Activated CD8-positive, alpha-beta memory T cell treated with anti-CD3 and anti-CD28 coated beads for 4 hours (primary cell): ENCODE data around the gene PDX1.

Experiments used
- DNase-seq, 2 donors: peaks; one replicate each; pipeline ENCODE4 v3.0.0-alpha.2; 2020; ENCODE audit warnings: low read depth in 2 of 2

The PDX1 gene

DNA sequence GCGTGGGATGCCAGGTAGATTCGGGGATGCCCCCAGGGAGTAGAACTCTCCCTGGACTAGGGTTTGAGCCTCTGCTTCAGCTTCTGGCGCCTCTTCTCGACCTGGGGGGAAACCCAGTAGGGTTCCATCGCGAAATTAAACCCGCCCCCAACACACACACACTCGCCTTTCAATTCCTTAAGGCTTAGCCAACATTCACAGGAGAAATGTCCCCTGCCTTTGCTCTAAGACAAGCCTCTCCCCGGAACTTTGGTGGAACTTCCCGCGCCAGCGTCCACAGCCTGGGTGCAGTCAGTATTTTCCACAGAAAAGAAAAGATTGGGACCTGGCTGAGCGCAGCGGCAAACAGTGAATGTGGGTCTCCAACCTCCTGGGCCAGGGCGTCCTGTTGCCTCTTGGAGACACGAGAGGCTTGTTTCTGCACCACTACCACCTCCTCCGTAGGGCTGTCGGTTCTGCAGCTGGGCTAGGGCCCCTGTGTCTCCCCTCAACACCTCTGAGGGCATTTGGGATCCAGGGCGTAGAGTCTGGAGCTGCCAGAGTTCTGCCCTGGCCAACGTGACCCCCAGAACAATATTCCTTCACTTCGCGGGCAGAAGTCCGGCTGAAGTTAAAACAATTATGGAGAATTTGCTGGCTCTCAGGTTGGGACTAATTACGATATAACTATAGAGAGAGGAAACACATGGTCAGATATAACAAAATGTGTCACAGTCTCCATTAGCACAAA lies 3.2 kb downstream of the PDX1 start:
- DNase-seq, result no peak

GRCh38 chr13:27923794-27924528 lies 4.2 kb downstream of the PDX1 start:
- no peak for DNase-seq

DNA sequence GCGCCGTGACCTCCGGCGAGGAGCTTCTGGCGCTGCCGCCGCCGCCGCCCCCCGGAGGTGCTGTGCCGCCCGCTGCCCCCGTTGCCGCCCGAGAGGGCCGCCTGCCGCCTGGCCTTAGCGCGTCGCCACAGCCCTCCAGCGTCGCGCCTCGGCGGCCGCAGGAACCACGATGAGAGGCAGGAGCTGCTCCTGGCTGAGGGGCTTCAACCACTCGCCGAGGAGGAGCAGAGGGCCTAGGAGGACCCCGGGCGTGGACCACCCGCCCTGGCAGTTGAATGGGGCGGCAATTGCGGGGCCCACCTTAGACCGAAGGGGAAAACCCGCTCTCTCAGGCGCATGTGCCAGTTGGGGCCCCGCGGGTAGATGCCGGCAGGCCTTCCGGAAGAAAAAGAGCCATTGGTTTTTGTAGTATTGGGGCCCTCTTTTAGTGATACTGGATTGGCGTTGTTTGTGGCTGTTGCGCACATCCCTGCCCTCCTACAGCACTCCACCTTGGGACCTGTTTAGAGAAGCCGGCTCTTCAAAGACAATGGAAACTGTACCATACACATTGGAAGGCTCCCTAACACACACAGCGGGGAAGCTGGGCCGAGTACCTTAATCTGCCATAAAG lies 4.8 kb downstream of the PDX1 start:
- DNase-seq, result no peak

GRCh38 chr13:27925220-27925991 lies 5.6 kb downstream of the PDX1 start:
- no peak for DNase-seq

- no peak for DNase-seq
Measured at GRCh38 chr13:27926644-27927434, 7.0 kb downstream of the PDX1 start.

GRCh38 chr13:27927444-27928352 lies 7.9 kb downstream of the PDX1 start:
- no peak for DNase-seq

- no peak for DNase-seq
Measured at GRCh38 chr13:27928353-27928804, 8.6 kb downstream of the PDX1 start.

GRCh38 chr13:27928805-27929753 lies 9.3 kb downstream of the PDX1 start:
- DNase-seq, result no peak

GRCh38 chr13:27929868-27930267 lies 10.1 kb downstream of the PDX1 start:
- DNase-seq, result no peak

DNA sequence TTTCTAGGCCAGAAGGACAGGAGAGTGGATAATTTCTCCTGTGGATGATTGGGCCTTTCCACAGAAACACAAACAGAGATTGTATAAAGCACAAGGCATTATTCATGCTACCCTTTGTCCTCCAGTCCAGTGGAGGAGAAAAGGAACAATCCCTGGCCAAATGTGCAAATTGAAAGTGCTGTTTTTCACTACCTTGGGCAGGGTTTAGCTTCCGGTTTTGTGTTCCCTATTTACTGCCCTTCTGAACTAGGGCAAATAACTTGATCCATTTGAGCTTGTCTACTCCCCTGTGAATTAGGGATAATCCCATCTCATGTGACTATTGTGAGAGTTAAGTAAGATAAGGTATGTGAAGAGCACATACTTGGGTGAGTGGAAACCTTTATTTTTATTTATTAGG lies 13.3 kb downstream of the PDX1 start:
- DNase-seq, result no peak

DNA sequence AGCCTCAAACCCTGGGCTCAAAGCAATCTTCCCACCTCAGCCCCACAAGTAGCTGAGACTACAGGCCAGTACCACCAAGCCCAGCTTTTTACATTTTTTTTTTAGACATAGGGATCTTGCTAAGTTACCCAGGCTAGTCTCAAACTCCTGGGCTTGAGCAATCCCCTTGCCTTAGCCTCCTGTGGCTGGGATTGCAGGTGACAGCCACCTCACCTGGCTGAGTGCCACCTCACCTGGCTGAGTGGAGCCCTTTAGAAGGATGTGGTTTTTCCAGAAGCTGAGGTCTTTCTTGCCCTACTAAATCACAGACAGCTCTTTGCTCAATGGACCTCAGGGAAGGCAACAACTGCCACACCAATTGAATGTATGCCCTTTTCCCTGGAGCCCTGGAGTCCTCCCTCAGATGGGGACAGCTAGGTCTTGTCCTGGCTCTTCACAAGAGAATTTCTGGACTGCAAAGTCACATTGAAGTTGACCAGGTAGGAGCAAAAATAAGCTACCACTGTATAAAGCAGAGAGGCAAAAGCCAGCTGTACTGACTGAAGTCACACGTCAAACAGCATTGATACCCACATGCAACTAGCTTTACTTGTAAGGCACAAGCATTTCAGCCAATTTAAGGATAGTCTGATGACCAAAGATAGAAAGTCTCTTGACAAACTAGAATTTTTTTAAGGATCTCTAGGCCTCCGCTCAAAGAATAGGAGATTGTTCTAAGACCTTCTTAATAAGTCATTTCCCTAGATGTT lies 14.0 kb downstream of the PDX1 start:
- no peak for DNase-seq

DNA sequence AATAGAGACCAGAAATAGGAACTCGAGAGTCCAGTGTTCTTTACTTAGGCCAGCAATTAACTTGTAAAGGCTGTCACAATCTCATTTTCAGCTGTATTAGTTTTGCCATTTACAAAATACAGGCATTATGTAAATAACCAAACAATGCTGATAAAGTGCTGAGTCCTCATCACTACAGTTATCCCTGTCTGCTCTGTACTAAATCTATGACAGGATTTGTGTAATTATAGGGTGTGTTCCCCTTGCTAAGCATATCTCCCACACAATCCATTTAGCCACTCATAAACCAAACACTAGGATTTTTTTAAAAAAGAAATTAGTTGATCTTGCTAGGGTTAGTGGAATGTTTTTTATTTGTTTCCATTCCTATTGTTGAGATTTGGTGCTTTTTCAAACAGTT lies 23.2 kb downstream of the PDX1 start:
- no peak for DNase-seq

DNA sequence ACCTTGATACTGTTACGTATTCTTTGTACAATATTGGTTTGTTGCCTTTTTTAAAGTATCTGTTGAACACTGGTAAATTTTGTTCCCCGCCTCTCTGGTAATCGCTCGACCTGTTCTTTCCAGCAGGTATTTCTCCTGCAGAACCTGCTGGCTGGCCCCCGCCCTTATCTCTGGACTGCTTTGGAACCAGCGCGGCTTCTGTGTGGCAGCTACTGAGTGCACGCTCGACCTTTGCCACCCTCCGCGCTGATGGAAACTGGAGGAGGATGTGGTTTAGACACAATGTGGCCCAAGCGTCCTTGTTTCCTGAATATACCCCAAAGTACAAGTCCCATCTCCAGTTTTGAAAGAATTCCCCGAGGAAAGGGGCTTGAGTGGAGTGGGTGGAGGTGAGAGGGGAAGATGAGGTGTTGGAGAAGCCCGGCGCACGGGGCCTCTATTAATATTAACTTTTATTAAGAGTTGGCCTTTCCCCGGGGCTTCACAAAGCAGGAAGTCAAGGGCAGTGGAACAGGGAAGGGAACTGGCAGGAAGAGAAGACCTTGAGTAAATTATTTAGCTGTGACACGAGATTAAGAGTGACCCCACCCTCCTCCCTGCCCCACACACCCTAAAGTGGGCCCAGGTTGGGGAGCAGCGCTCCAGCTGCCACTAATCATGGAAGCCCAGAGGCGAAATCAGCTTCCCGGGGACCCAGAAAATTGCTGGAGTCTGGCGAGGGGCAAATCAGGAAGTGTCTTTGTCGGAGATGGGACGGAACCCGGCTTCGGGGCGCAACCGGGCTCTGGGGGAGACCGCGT lies 33.3 kb downstream of the PDX1 start:
- DNase-seq, result no peak

DNA sequence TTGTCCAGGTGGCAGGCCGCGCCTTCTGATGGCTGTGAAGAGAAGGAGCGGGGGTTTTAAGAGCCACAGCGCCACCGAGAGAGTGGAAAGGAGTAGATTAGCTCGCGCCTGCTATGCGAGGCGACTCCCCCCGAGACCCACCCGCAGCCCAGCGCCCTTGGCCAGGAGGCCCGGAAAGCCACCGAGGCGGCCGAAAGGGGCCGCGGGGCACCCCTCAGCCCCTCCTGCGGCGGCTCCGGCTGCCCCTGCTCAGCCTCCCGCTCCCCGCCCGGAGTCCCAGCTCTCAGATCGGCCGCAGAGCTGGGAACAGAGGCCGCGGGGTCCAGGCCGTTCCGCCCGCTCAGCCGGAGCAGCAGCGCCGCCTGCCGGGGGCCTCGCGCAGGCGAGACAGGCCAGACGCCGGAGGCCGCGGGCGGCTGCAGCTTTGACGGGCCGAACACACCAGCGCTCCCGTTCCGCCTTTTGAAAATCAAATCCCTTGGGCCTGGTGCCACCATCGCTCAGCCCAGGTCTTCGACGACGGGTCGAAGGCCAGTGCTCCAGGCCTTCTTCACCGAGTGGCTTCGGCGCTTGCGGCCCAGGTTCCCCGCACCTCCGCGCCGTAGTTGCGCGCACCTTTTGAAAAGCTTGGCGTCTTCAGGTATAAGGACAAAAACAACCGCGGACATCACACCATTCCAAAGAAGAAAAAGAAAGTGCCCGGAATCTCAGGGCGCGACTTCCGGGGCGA lies 34.0 kb downstream of the PDX1 start:
- peak; percentile 7 to 14 for DNase-seq

DNA sequence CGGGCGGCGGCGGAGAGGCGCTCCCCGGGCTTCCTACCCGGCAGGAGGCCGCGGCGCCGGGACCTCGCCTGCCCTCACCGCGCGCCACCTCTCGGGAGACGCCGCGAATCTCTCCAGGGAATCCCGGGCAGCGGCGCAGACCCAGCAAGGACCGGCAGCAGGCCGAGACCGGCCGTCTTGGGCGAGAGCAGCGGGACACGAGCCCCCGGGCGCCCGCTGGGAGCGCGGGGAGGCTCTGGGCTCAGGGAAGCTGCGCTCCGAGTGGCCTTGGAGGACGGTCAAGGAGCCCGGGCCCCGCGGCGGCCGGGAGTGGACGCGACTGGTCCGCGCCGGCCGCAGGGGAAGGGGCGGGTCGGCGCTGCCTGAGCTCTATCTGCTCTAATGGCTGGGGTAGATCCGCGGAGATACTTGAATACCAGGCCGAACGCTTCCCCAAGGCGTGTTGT lies 34.6 kb downstream of the PDX1 start:
- no peak for DNase-seq

GRCh38 chr13:27955014-27955591 lies 35.3 kb downstream of the PDX1 start:
- DNase-seq, result no peak
